ENCODE measurements around the gene NUDT6.

Gene NUDT6, protein sequence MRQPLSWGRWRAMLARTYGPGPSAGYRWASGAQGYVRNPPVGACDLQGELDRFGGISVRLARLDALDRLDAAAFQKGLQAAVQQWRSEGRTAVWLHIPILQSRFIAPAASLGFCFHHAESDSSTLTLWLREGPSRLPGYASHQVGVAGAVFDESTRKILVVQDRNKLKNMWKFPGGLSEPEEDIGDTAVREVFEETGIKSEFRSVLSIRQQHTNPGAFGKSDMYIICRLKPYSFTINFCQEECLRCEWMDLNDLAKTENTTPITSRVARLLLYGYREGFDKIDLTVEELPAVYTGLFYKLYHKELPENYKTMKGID

DNA sequence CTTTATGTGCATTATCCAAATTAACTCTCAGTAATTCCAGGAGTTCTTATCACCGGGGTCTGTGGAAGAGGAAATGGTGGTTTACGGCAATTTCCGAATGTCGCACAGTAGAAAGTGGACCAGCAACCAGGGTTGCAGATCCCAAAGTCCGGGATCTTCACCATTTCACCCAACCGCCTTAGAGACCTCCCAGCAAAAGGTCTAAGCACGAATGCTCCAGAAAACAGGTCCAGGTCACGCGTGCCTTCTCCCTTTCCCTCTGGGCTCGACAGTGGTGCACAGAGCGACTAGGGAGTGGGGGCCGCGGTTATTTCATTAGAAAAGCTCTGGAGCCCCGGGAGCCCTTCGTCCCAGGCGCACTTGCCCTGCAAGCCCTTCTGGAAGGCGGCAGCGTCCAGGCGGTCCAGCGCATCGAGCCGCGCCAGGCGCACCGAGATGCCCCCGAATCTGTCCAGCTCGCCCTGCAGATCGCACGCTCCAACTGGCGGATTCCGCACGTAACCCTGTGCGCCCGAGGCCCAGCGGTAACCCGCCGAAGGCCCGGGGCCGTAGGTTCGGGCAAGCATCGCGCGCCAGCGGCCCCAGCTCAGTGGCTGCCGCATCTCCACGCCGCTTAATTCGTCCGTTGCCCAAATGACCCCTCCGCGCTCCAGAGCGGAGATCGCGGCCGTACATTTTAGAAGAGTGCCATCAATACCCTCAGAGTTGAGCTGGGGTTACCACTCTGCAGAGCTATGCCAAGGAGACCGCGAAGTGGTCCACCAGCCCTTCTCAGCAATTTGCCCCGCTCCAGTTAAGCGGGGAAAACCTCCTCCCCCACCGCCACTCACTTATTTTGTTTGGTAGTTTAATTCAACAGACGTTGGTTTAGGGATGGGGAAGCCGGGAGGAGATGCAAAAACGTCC, at the start of gene NUDT6:
Gene NUDT6, minus strand, starts transcription at position 627 of the 906 bp plus-strand sequence. Its CDS starts 25 bp downstream, at position 602.
- TF ChIP-seq, protein P1, sequence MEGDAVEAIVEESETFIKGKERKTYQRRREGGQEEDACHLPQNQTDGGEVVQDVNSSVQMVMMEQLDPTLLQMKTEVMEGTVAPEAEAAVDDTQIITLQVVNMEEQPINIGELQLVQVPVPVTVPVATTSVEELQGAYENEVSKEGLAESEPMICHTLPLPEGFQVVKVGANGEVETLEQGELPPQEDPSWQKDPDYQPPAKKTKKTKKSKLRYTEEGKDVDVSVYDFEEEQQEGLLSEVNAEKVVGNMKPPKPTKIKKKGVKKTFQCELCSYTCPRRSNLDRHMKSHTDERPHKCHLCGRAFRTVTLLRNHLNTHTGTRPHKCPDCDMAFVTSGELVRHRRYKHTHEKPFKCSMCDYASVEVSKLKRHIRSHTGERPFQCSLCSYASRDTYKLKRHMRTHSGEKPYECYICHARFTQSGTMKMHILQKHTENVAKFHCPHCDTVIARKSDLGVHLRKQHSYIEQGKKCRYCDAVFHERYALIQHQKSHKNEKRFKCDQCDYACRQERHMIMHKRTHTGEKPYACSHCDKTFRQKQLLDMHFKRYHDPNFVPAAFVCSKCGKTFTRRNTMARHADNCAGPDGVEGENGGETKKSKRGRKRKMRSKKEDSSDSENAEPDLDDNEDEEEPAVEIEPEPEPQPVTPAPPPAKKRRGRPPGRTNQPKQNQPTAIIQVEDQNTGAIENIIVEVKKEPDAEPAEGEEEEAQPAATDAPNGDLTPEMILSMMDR (IDR thresholded peaks at IDR 0.05), result no peak
- no peaks in the 10 kb centered on the region for H3K9me3 ChIP-seq (ENCODE audit: control insufficient read depth, low read length)
- peak within 1 kb of the TSS; percentile 94 for H2AFZ ChIP-seq
- H3K4me2 ChIP-seq (ENCODE audit: low read length), result peak within 1 kb of the TSS; percentile 97
- H3K4me3 ChIP-seq (ENCODE audit: low read depth, low read length), result peak within 1 kb of the TSS; percentile 94
- H3K79me2 ChIP-seq, result peaks cover 2% of the 10 kb centered on the region
- H3K36me3 ChIP-seq (ENCODE audit: control insufficient read depth, insufficient read depth, low read length), result no peaks in the 10 kb centered on the region
- no peaks in the 10 kb centered on the region for H3K4me1 ChIP-seq
- no peaks in the 10 kb centered on the region for H3K27me3 ChIP-seq (ENCODE audit: control insufficient read depth, insufficient read depth, low read length)
- peak within 1 kb of the TSS; percentile 39 for H3K27ac ChIP-seq
- H3K9ac ChIP-seq, result no peak within 1 kb of the TSS

DNA sequence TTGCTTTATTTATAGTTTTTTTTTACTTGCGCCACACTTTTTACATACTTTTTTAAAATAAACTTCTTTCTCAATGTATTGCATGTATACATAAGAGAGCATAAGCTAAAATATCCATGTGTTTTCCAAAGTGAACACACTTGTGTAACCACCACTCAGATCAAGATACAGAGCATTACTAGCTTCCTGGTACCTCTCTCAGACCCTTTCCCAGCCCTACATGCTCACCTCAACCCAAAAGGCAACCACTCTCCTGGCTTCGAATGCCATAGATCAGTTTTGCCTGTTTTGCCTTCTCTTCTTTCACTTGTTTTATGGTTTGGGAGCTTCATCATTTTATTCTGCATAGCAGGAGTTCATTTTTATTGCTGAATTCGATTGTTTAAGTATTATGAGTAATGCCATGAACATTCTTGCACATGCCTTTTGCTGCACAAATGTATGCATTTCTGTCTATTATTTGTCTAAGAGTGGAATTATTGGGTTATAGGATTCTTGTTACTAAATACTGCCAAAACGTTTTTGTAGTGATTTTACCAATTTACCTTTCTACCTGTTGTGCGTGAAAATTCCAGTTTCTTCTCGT, 45.9 kb upstream of the NUDT6 start:
- no peak overlapping the region for H3K4me3 ChIP-seq (ENCODE audit: low read depth, low read length)
- no peak overlapping the region for H3K4me2 ChIP-seq (ENCODE audit: low read length)
- H3K27me3 ChIP-seq (ENCODE audit: control insufficient read depth, insufficient read depth, low read length), result no peaks in the 10 kb centered on the region
- H3K4me1 ChIP-seq, result no peaks in the 10 kb centered on the region
- H2AFZ ChIP-seq, result no peak overlapping the region
- H3K79me2 ChIP-seq, result no peaks in the 10 kb centered on the region
- H3K9me3 ChIP-seq (ENCODE audit: control insufficient read depth, low read length), result no peaks in the 10 kb centered on the region
- no peak overlapping the region for H3K9ac ChIP-seq
- no peaks in the 10 kb centered on the region for H3K36me3 ChIP-seq (ENCODE audit: control insufficient read depth, insufficient read depth, low read length)
- TF ChIP-seq, protein P1 (IDR thresholded peaks at IDR 0.05), result no peak
- no peak overlapping the region for H3K27ac ChIP-seq

DNA sequence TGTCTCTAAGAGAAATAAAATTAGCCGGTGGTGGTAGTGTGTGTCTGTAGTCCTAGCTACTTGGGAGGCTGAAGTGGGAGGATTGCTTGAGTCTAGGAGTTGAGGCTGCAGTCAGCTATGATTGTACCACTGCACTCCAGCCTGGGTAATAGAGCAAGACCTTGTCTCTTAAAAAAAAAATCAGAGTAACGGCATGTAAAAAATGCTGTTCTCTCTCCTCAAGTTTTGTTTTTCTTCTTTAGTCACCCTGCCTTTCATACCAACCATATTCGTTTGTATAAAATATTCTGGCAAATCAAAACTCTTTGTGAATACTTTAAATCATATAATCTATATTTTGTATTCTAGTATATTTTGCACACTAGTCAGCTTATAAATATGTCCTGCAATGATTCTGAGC, 44.8 kb upstream of the NUDT6 start:
- Histone ChIP-seq H3K27me3 (ENCODE audit: control insufficient read depth, insufficient read depth, low read length) (no peaks in the 10 kb centered on the region), H3K79me2 (no peaks in the 10 kb centered on the region), H3K36me3 (ENCODE audit: control insufficient read depth, insufficient read depth, low read length) (no peaks in the 10 kb centered on the region), H3K4me3 (ENCODE audit: low read depth, low read length) (no peak overlapping the region), H3K9ac (no peak overlapping the region), H3K4me1 (no peaks in the 10 kb centered on the region), H3K9me3 (ENCODE audit: control insufficient read depth, low read length) (no peaks in the 10 kb centered on the region), H2AFZ (no peak overlapping the region), H3K4me2 (ENCODE audit: low read length) (no peak overlapping the region), H3K27ac (no peak overlapping the region)
- TF ChIP-seq, protein P1 (IDR thresholded peaks at IDR 0.05), result no peak

DNA sequence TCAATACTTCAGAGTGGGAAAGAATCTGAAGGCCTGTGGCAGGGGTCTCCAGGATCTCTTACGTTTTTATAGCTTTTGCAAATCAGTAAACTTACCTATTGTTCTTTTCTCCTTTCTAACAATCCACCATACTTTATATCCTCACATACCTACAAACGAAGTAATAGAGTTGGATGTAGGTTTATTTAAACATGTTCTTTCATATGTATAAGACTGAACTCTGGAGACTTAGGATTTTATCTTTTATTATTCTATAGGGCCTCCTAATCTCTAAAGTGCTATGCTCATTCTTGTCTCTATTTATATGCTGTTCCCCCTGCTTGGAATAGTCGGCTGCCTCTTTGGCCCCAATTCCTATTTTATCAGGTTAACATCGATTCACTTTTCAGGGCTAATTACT, 43.8 kb upstream of the NUDT6 start:
- Histone ChIP-seq H3K4me2 (ENCODE audit: low read length) (no peak overlapping the region), H3K79me2 (no peaks in the 10 kb centered on the region), H2AFZ (no peak overlapping the region), H3K9me3 (ENCODE audit: control insufficient read depth, low read length) (no peaks in the 10 kb centered on the region), H3K27ac (no peak overlapping the region), H3K9ac (no peak overlapping the region), H3K4me1 (no peaks in the 10 kb centered on the region), H3K27me3 (ENCODE audit: control insufficient read depth, insufficient read depth, low read length) (no peaks in the 10 kb centered on the region), H3K4me3 (ENCODE audit: low read depth, low read length) (no peak overlapping the region), H3K36me3 (ENCODE audit: control insufficient read depth, insufficient read depth, low read length) (no peaks in the 10 kb centered on the region)
- TF ChIP-seq, protein P1 (IDR thresholded peaks at IDR 0.05), result no peak

All from parathyroid adenoma (tissue), 2 donors.